ENCODE results near the gene MCF2L2. TPM values are rescaled to one million over a fixed set of nuclear protein-coding genes. Genes with fewer than 3 reads are reported as not detected.
"Not testable (repeated sequence)": the region's sequence is repeated elsewhere in the genome, so short reads cannot be mapped to it uniquely, and the experiment has no call there.

Gene MCF2L2
- total RNA-seq, 1 experiment from 2014 or later = 0.24 TPM

GRCh38 chr3:183444748-183445147 lies 16.3 kb upstream of the MCF2L2 start:
- DNase-seq (ENCODE audit: low read depth) = no peak

GRCh38 chr3:183443395-183444385 lies 15.3 kb upstream of the MCF2L2 start:
- DNase-seq (ENCODE audit: low read depth) = no peak

- no peak for DNase-seq (ENCODE audit: low read depth)
These were observed 14.6 kb upstream of the MCF2L2 start for GRCh38 chr3:183442994-183443393.

GRCh38 chr3:183440521-183440920 lies 12.1 kb upstream of the MCF2L2 start:
- DNase-seq (ENCODE audit: low read depth) = not testable (repeated sequence)

DNA sequence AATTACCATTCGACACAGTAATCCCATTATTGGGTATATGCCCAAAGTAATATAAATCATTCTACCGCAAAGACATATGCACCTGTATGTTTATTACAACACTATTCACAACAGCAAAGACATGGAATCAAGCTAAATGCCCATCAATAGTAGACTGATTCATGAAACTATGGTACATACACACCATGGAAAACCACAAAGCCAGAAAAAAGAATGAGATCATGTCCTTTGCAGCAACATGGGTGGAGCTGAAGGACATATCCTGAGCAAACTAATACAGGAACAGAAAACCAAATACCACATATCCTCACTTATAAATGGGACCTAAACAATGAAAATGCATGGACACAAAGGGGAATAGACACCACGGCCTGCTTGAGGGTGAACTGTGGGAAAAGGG lies 11.1 kb upstream of the MCF2L2 start:
- no peak for DNase-seq (ENCODE audit: low read depth)

- no peak for DNase-seq (ENCODE audit: low read depth)
These were observed 10.3 kb upstream of the MCF2L2 start for GRCh38 chr3:183438735-183439134.

DNA sequence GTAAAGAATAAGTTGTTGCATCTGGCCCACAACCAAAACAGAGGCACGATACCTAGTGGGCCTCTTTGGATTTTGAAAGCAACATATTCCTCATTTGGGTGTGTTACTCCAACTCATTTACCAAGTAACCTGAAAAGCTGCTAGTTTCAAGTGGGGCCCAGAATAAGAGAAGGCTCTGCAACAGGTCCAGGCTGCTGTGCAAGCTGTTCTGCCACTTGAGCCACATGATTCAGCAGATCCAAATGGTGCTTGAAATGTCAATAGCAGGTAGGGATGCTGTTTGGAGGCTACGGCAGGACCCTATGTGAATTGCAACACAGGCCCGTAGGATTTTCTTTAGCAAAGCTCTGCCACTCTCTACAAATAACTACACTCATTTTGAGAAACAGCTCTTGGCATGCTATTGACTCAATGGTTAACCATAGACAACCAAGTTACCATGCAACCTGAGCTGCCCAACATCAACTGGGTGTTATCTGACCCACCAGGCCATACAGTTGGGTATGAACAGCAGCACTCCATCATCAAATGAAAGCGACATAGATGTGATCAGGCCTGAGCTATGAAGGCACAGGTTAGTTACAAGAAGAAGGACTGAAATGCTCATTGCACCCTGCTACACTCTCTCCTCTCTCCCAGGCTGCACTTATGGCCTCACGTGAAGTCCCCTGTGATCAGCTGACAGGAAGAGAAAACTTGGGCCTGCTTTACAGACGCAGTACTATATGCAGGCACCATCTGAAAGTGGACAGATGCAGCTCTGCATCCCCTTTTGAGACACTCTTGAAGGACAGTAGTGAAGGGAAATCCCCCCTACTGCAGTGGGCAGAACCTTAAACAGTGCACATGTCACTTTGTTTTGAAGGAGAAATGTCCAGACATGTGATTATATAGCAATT lies 9.5 kb upstream of the MCF2L2 start:
- no peak for DNase-seq (ENCODE audit: low read depth)

- no peak for DNase-seq (ENCODE audit: low read depth)
These were observed 8.6 kb upstream of the MCF2L2 start for GRCh38 chr3:183437061-183437460.

GRCh38 chr3:183435661-183436060 lies 7.2 kb upstream of the MCF2L2 start:
- no peak for DNase-seq (ENCODE audit: low read depth)

- DNase-seq (ENCODE audit: low read depth) = no peak
These were observed 6.6 kb upstream of the MCF2L2 start for GRCh38 chr3:183434992-183435391.

DNA sequence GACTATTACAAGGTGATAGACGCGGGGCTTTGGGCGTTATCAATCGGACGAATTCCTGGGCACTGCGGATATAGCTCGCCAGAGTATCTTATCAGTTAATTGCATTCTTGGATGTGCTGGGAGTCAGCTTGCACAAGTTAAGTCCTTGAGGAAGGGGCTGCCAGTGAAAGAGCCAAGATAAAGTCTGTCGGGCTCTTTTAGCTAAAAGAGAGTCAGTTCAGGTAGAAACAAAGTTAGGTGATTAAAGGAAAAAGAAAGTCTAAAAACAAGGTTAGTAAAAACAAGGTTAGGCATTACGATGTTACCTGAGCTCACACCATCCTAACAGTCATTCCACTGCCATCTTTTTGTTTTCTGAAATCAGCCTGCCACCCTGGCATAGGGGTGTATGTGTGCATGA lies 6.1 kb upstream of the MCF2L2 start:
- DNase-seq (ENCODE audit: low read depth) = no peak

GRCh38 chr3:183430325-183430957 lies 2.0 kb upstream of the MCF2L2 start:
- no peak for DNase-seq (ENCODE audit: low read depth)

- peak; percentile 60 for DNase-seq (ENCODE audit: low read depth)
These were observed 458 bp downstream of the MCF2L2 start for GRCh38 chr3:183427876-183428446.

DNA sequence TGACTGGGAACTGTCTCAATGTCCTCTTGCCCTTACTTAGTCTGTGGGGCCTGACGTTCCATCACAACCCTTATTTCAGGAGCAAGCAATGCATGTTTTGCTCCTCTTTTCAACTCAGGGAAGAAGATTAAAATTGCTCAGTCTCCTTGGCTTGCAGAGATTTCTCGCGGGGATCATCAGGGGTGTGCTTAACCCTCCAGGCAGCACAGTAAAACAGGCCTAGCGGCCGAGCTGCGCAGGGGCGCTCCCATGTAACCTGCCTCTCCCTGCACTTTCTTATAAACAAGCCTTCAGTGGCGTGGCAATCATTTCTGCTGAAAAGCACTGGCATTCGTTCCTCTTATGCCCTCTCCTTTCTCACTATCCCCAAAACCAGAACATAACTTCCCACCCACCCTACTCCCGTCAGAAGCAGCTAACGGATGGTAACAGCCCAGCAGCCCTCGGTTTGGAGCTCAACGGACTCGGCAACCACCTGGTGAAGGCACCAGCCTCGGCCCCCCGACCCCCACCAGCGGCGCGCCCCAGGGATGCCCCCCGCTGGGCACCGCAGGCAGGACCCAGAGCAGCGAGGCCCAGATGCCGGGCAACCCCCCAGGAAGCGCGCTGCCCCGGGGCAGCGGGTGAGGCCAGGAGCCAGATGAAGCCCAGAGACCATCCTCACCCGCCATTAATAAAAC lies 1.1 kb downstream of the MCF2L2 start:
- no peak for DNase-seq (ENCODE audit: low read depth)

DNA sequence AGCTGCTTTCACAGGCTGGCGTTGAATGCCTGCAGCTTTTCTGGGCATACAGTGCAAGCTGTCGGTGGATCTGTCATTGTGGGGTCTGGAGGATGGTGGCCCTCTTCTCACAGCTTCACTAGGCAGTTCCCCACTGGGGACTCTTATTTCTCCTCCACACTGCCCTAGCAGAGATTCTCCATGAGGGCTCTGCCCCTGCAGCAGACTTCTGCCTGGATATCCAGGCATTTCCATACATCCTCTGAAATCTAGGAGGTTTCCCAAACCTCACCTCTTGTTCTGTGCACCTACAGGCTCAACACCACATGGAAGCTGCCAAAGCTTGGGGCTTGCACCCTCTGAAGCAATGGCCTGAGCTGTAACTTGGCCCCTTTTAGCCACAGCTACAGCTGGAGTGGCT lies 9.6 kb downstream of the MCF2L2 start:
- DNase-seq (ENCODE audit: low read depth) = not testable (repeated sequence)

GRCh38 chr3:183411216-183411922 lies 17.1 kb downstream of the MCF2L2 start:
- DNase-seq (ENCODE audit: low read depth) = no peak

DNA sequence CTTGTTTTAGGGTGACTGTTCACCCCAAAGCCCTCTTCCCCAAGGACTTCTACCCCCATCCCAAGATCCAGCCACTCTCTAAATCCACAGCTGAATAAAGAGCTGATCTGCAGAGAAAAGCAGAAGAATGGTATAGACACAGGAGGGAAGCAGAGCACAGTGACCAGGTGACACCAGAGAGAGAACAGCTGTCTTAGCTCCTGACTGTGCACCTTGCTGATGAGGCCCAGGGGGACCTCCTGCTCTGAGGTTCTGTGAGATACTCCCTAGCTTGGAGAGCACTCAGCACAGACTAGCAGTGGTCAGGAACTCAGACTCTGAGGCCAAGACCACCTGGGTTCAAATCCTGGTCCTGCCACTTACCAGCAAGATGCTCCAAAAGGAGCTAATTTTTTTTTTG lies 17.7 kb downstream of the MCF2L2 start:
- DNase-seq (ENCODE audit: low read depth) = no peak

- peak; percentile 8 for DNase-seq (ENCODE audit: low read depth)
These were observed 18.1 kb downstream of the MCF2L2 start for GRCh38 chr3:183410280-183410679.

DNA sequence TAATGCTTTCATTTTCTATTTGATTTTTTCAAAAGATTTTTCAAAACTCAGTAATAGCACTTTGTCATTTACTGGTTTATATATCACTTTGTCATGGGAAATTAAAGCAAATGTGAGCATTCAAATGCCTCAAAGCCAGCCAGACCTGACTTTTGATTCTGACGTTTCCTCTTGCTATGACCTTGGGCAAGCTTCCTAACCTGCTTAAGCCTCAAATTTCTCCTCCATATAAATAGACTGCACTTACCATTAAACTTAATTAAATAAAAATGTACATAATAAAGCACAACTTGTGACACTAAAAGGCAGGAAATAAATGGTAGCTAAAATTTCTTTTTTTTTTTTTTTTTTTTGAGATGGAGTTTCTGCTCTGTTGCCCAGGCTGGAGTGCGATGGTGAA lies 19.2 kb downstream of the MCF2L2 start:
- DNase-seq (ENCODE audit: low read depth) = no peak

DNA sequence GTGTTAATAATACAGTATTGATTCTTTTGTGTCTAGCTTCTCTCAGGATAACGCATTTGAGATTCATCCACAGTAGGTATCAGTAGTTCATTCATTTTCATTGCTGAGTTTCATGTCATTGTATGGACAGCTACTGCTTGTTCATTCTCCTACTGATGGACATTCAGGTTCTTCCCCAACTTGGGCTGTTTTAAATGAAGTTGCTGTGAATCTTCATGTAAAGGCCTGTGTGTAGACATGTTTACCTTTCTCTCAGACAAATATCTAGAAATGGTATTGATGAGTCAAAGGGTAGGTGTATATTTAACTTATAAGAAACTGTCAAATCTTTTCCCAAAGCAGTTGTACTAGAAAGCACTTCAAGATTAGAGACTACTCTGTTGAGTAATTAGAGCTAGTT lies 26.7 kb downstream of the MCF2L2 start:
- DNase-seq (ENCODE audit: low read depth) = no peak
